H1 (cell line): ENCODE results near the gene SCCPDH. TPM values are rescaled to one million over a fixed set of nuclear protein-coding genes. Genes with fewer than 3 reads are reported as not detected.

Experiments used
- SAP30 ChIP-seq: fragments of 300-600 bp; sonication (generic); IDR thresholded peaks from 2 replicates; pipeline ENCODE4 v1.7.1; 2012; ENCODE audit warnings: low read length, moderate library complexity, mild to moderate bottlenecking, inconsistent platforms; ENCODE audit not compliant: insufficient read depth, insufficient replicate concordance
- polyA plus RNA-seq, 7 experiments: library from polyadenylated mRNA; depleted of rRNA in 3 of 7; stranded (reverse) in 5 of 7; unstranded in 2 of 7; fragments of >200 nt in 5 of 7; fragments of 200-250 nt in 2 of 7; gene quantifications; 1 replicate in 5 of 7; 2 replicates in 1 of 7; 4 replicates in 1 of 7; pipeline versions ENCODE4 v1.2.1 to v1.2.3, GENCODE V29; 2011 to 2013; ENCODE audit warnings: missing spikeins in 2 of 7, mixed read lengths in 2 of 7
- total RNA-seq: library from RNA; stranded (reverse); fragmentation: NEBNext Ultra II Directional; extraction: Animal tissue kit (Norgen Biotek cat#: 25700); gene quantifications from 2 replicates; pipeline ENCODE4 v1.2.1, GENCODE V29; 2021

The SCCPDH gene
- total and polyA plus RNA-seq, 2 of the 8 experiments (the other 6 are each of a cell fraction or from before 2014, with no cell fraction given) = 9.5 to 17.0 TPM

DNA sequence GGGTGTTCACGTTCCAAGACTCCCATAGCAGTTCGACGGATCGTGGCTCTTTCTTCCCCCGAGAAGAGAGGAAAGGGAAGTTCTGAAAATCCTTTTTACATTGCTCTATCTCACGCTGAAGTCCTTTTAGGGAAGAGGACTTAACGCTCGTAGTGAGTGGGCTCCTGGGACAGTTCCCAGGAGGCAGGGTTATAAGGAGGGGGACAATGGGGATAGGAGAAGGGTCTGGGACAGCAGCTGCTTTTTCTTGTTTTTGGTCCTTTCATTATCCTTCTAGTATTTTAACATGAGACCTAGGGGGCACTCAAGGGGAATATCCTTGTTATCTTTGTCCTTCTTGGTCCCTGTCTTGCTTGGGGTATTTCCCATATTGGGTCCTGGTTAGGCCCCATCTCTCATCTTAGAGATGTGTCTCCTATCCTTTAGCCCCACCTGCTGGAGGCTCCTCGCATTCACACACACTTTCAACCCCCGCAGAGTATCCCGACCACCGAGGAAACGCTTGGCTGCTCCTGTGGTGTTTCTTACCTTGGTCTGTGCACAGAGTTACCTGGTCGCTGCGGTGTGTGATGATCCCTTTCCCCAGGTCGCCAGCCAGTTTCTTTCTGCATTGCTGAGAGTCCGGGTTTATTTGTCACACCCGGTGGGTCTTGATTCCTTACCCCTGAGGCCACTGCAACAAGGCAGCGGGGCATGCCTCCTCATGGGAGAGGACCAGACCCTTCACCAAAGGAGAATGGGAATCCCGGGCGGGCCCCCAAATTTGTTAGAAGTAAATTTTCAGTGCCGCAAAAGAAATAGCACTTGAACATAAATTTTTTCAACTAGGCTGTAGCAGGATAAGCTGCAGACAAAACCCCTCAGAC is 29.7 kb downstream of the SCCPDH start (continued):
- TF ChIP-seq SAP30 = no peak
- TF ChIP-seq, all 59 proteins: peak for 3
